K562 (cell line): ENCODE measurements around the gene ELF2. TPM values are rescaled to one million over a fixed set of nuclear protein-coding genes. Genes with fewer than 3 reads are reported as not detected.

Source experiments
- ARNT ChIP-seq, 2 experiments: fragments of 450-650 bp; IDR thresholded peaks; 2 replicates each; pipeline ENCODE4 v1.6.1; 2016; ENCODE audit warnings: mild to moderate bottlenecking in 1 of 2
- BRF1 ChIP-seq: IDR thresholded peaks from 3 replicates; pipeline ENCODE4 v1.6.1; 2011; ENCODE audit warnings: borderline replicate concordance, mild to moderate bottlenecking; ENCODE audit not compliant: insufficient read length; ENCODE audit errors: extremely low read depth
- GTF2F1 ChIP-seq: IDR thresholded peaks from 2 replicates; pipeline ENCODE4 v1.6.1; 2011; ENCODE audit warnings: low read depth, low read length, improper control_type of control experiment
- HMBOX1 ChIP-seq: sonication (generic); IDR thresholded peaks from 2 replicates; pipeline ENCODE4 v1.6.1; 2016
- HMGN3 ChIP-seq: IDR thresholded peaks from 2 replicates; pipeline ENCODE4 v1.6.1; 2011; ENCODE audit warnings: borderline replicate concordance, low read depth, mild to moderate bottlenecking, mixed read lengths, low read length; ENCODE audit not compliant: insufficient read length; ENCODE audit errors: extremely low read depth
- MBD2 ChIP-seq: sonication (generic); IDR thresholded peaks from 2 replicates; pipeline ENCODE4 v1.6.1; 2016; ENCODE audit warnings: low read depth, borderline replicate concordance
- MYC ChIP-seq, 2 experiments: fragments of 250-450 bp in 1 of 2; sonication (Bioruptor Pico) in 1 of 2; IDR thresholded peaks; 2 replicates each; pipeline versions ENCODE4 v1.5.1 to v1.6.1; 2012 to 2021; ENCODE audit warnings: low read depth in 2 of 2, borderline replicate concordance in 1 of 2, improper control_type of control experiment in 1 of 2, low read length in 1 of 2, mild to moderate bottlenecking in 1 of 2, moderate library complexity in 1 of 2
- PML ChIP-seq: IDR thresholded peaks from 2 replicates; pipeline ENCODE4 v1.6.1; 2012; ENCODE audit warnings: low read length, inconsistent platforms
- RAD21 ChIP-seq, 2 experiments: fragments of 250-450 bp in 1 of 2; fragments of 450-650 bp in 1 of 2; sonication (Bioruptor Pico) in 1 of 2; formaldehyde crosslinking in 1 of 2; IDR thresholded peaks in 1 of 2; conservative IDR thresholded peaks in 1 of 2; 2 replicates each; pipeline versions ENCODE4 v1.4.0 to v1.8.0; 2020 to 2022; ENCODE audit warnings: mild to moderate bottlenecking in 2 of 2, moderate library complexity in 1 of 2
- SFPQ ChIP-seq: fragments of 200-400 bp; formaldehyde crosslinking; IDR thresholded peaks from 2 replicates; pipeline ENCODE4 v1.6.1; 2017; ENCODE audit warnings: mild to moderate bottlenecking, low read depth, low read length, moderate library complexity
- SIRT6 ChIP-seq: IDR thresholded peaks from one replicate; pipeline ENCODE4 v1.6.1; 2012; ENCODE audit warnings: low read depth, mild to moderate bottlenecking, control low read depth, inconsistent platforms, low read length, moderate library complexity
- WHSC1 ChIP-seq: IDR thresholded peaks from one replicate; pipeline ENCODE4 v1.6.1; 2012; ENCODE audit warnings: low read length, control low read depth, inconsistent platforms
- ZBTB49 ChIP-seq: sonication (generic); formaldehyde crosslinking; IDR thresholded peaks from 2 replicates; pipeline ENCODE4 v1.8.0; 2022; ENCODE audit warnings: missing genetic modification reagents, mild to moderate bottlenecking, borderline replicate concordance
- ZNF146 ChIP-seq: IDR thresholded peaks from one replicate; pipeline ENCODE4 v1.6.1; 2018; ENCODE audit warnings: missing compliant biosample characterization; ENCODE audit not compliant: unreplicated experiment
- polyA plus RNA-seq, 8 experiments: library from polyadenylated mRNA; depleted of rRNA in 4 of 8; stranded (reverse) in 5 of 8; unstranded in 3 of 8; fragments of >200 nt; fragmentation: Nextera tagmentation in 2 of 8; fragmentation: Illumina TruSeq in 1 of 8; extraction: Ambion mirVana in 2 of 8; extraction: Trizol in 1 of 8; gene quantifications; 2 replicates each; pipeline versions ENCODE4 v1.2.1 to v1.2.3, GENCODE V29; 2011 to 2014; ENCODE audit warnings: inconsistent platforms in 1 of 8, missing spikeins in 1 of 8
- total RNA-seq, 7 experiments: library from RNA; depleted of rRNA in 6 of 7; stranded (reverse); fragments of >200 nt in 6 of 7; fragmentation: Illumina TruSeq in 2 of 7; extraction: Trizol in 2 of 7; gene quantifications; 2 replicates each; pipeline versions ENCODE4 v1.2.1 to v1.2.3, GENCODE V29; 2011 to 2021; ENCODE audit warnings: low replicate concordance in 1 of 7
- TF ChIP-seq, protein P1 (sequence below), 3 experiments: IDR thresholded peaks in 2 of 3; conservative IDR thresholded peaks in 1 of 3; 2 replicates each; pipeline ENCODE4 v1.5.1; 2011 to 2012; ENCODE audit warnings: low read length in 3 of 3, mild to moderate bottlenecking in 3 of 3, control low read depth in 2 of 3, improper control_type of control experiment in 1 of 3, inconsistent platforms in 1 of 3, low read depth in 1 of 3, mixed read lengths in 1 of 3, moderate library complexity in 1 of 3; ENCODE audit not compliant: insufficient read depth in 2 of 3
- TF ChIP-seq, protein P2 (sequence below): fragments of 450-650 bp; formaldehyde crosslinking; IDR thresholded peaks from 2 replicates; pipeline ENCODE4 v1.4.0; 2020; ENCODE audit warnings: mild to moderate bottlenecking, moderate library complexity

ELF2 gene
- total and polyA plus RNA-seq, 9 of the 15 experiments (the other 6 are each of a cell fraction or from before 2014, with no cell fraction given), result 9.4 to 58.7 (median 41.6) TPM

DNA sequence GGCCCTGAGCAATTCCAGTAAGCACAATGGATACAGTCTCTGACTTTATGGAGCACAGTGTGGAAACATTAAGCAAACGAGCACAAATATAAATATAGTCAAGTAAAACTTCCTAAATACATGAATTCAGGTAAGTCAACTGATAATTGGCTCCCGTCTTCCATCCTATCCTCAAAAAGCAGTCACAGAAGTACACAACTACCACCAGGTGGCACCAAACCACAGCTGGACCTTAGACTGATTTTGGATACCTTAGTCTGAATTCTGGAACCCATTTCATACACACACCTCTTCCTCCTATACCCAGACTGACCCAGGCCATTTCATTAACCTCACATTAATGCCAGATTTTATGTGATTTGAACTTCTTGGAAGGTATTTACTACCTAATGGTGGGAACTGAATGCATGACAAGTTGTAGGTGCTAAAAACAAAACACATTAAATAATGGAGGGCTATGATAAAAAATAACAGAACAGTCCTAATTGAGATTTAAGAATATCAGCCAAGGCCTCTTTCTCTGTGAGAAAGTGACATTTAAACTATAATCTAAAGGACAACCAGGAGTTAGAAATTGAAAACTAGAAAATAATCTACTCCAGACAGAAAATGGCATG is 77.5 kb downstream of the ELF2 start (continued):
- TF ChIP-seq, protein P1, sequence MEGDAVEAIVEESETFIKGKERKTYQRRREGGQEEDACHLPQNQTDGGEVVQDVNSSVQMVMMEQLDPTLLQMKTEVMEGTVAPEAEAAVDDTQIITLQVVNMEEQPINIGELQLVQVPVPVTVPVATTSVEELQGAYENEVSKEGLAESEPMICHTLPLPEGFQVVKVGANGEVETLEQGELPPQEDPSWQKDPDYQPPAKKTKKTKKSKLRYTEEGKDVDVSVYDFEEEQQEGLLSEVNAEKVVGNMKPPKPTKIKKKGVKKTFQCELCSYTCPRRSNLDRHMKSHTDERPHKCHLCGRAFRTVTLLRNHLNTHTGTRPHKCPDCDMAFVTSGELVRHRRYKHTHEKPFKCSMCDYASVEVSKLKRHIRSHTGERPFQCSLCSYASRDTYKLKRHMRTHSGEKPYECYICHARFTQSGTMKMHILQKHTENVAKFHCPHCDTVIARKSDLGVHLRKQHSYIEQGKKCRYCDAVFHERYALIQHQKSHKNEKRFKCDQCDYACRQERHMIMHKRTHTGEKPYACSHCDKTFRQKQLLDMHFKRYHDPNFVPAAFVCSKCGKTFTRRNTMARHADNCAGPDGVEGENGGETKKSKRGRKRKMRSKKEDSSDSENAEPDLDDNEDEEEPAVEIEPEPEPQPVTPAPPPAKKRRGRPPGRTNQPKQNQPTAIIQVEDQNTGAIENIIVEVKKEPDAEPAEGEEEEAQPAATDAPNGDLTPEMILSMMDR (IDR thresholded peaks at IDR 0.05 in 2 of 3, conservative IDR thresholded peaks at IDR 0.05 in 1 of 3; ENCODE audit: insufficient read depth in 2 of 3, low read depth in 1 of 3, low read length in 3 of 3), result peak; percentile 81 to 92 (median 84)
- TF ChIP-seq HMBOX1 (peak; percentile 60; the same call in 1 of the 2 replicates), SIRT6 (no peak), MYC (IDR thresholded peaks at IDR 0.05; ENCODE audit: low read depth, low read length) (no peak), MYC (CRISPR knock-in tag; IDR thresholded peaks at IDR 0.05; ENCODE audit: borderline replicate concordance, low read depth) (no peak), RAD21 (CRISPR knock-in tag; conservative IDR thresholded peaks at IDR 0.05 in 1 of 2, IDR thresholded peaks at IDR 0.05 in 1 of 2) (peak; percentile 82 to 91), ZBTB49 (CRISPR knock-in tag) (no peak), BRF1 (no peak), GTF2F1 (no peak), ZNF146 (CRISPR knock-in tag) (no peak), PML (peak; percentile 16; the same call in 1 of the 2 replicates), SFPQ (no peak), MBD2 (no peak), HMGN3 (no peak), WHSC1 (no peak), ARNT (IDR thresholded peaks at IDR 0.05) (0 out of 4 replicates have a peak, but pooled peaks of 1 of the 2 experiments have one; percentile 46)
- TF ChIP-seq, protein P2, sequence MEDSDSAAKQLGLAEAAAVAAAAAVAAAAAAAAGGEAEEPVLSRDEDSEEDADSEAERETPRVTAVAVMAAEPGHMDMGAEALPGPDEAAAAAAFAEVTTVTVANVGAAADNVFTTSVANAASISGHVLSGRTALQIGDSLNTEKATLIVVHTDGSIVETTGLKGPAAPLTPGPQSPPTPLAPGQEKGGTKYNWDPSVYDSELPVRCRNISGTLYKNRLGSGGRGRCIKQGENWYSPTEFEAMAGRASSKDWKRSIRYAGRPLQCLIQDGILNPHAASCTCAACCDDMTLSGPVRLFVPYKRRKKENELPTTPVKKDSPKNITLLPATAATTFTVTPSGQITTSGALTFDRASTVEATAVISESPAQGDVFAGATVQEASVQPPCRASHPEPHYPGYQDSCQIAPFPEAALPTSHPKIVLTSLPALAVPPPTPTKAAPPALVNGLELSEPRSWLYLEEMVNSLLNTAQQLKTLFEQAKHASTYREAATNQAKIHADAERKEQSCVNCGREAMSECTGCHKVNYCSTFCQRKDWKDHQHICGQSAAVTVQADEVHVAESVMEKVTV (CRISPR knock-in tag), result peak; percentile 79
